Adrenal gland (tissue), 5 donors: ENCODE results near the gene TXN2.

Source experiments
- POLR2A ChIP-seq, 2 donors: fragments of 450-650 bp; IDR thresholded peaks; one replicate each; pipeline ENCODE4 v1.6.1; 2017; ENCODE audit warnings: antibody characterized with exemption in 2 of 2, mild to moderate bottlenecking in 2 of 2, moderate library complexity in 1 of 2
- TF ChIP-seq, protein P1 (sequence below), 6 experiments: fragments of 450-650 bp in 4 of 6; fragments of 200-600 bp in 2 of 6; sonication (generic) in 1 of 6; IDR thresholded peaks; 1 replicate in 5 of 6; 2 replicates in 1 of 6; pipeline versions ENCODE4 v1.5.1 to v1.8.0; 2016 to 2021; ENCODE audit warnings: antibody characterized with exemption in 6 of 6, mild to moderate bottlenecking in 2 of 6, moderate library complexity in 1 of 6
- donor health status: DM: no; HTN: no; CAD: no.

DNA sequence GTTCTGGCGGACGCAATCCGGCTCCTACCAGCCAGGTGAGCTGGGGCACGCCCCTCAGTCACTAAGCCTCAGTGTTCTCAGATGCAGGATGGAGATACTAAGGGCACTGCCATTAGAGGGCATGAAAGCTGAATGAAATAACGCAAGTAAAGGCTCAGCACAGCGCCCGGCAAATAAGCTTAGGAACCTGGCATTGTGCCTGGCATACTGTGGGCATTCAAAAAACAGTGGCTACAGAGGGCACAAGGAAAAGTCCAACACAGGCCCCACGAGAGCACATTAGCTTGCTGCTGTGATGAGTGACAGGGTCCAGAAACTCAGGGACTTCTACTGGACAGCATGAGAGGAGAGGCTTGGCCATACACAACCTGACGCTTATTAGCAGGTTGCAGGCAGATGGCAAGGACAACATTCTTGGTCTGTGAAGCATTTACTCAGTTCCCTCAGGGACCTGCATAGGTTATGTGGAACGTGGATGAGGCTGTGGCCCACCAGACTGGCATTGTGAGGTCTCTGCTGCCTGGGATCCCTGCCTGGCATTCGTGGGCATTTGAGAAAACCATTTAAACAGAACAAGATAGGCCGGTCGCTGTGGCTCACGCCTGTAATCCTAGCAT is 12.2 kb downstream of the TXN2 start:
- TF ChIP-seq POLR2A (IDR thresholded peaks at IDR 0.05), result no peak
- TF ChIP-seq, protein P1, sequence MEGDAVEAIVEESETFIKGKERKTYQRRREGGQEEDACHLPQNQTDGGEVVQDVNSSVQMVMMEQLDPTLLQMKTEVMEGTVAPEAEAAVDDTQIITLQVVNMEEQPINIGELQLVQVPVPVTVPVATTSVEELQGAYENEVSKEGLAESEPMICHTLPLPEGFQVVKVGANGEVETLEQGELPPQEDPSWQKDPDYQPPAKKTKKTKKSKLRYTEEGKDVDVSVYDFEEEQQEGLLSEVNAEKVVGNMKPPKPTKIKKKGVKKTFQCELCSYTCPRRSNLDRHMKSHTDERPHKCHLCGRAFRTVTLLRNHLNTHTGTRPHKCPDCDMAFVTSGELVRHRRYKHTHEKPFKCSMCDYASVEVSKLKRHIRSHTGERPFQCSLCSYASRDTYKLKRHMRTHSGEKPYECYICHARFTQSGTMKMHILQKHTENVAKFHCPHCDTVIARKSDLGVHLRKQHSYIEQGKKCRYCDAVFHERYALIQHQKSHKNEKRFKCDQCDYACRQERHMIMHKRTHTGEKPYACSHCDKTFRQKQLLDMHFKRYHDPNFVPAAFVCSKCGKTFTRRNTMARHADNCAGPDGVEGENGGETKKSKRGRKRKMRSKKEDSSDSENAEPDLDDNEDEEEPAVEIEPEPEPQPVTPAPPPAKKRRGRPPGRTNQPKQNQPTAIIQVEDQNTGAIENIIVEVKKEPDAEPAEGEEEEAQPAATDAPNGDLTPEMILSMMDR (IDR thresholded peaks at IDR 0.05), result no peak
